ENCODE data around the gene FTSJ3.

GRCh38 chr17:63827002-63827800, at the start of gene FTSJ3, which contains the start of gene PSMC5:
- TF ChIP-seq TARDBP (CRISPR knock-in tag; IDR thresholded peaks at IDR 0.05) (peak; percentile 71), PCBP2 (optimal IDR thresholded peaks at IDR 0.05; ENCODE audit: low read depth, low read length, poor library complexity, severe bottlenecking) (no peak), SIN3A (IDR thresholded peaks at IDR 0.05; ENCODE audit: borderline replicate concordance, low read depth, low read length) (peak; percentile 93; the same call in 1 of the 2 replicates), CEBPB (IDR thresholded peaks at IDR 0.05; ENCODE audit: borderline replicate concordance, low read depth, low read length) (no peak), SP1 (IDR thresholded peaks at IDR 0.05) (no peak), SP1 (CRISPR knock-in tag; IDR thresholded peaks at IDR 0.05) (peak; percentile 83)

Data from HepG2 (cell line).